Right lobe of liver (tissue), 6 donors: Measurements from ENCODE around the gene TTC28. TPM values are rescaled to one million over a fixed set of nuclear protein-coding genes. Genes with fewer than 3 reads are reported as not detected.

Experiments used
- ATAC-seq, 4 donors: fragments of 200-7000 bp; cut with Tn5 transposase; one replicate each; pipeline ENCODE4 v1.9.1; 2020; ENCODE audit warnings: mild to moderate bottlenecking in 4 of 4, moderate library complexity in 4 of 4
- DNase-seq, 3 donors: peaks; one replicate each; pipeline ENCODE4 v3.0.0-alpha.2; 2020
- H3K27ac ChIP-seq, 3 donors: fragments of 200-600 bp; one replicate each; pipeline ENCODE4 v1.8.0; 2022
- H3K27me3 ChIP-seq, 2 donors: fragments of 200-600 bp; one replicate each; pipeline ENCODE4 v1.8.0; 2022
- H3K36me3 ChIP-seq, 4 donors: fragments of 200-600 bp; sonication (generic) in 1 of 4; one replicate each; pipeline versions ENCODE4 v1.5.1 to v1.8.0; 2017 to 2022; ENCODE audit warnings: control low read depth in 1 of 4
- H3K4me1 ChIP-seq, 4 donors: fragments of 200-600 bp; sonication (generic) in 1 of 4; one replicate each; pipeline versions ENCODE4 v1.5.1 to v1.8.0; 2017 to 2022; ENCODE audit warnings: control low read depth in 1 of 4
- H3K4me3 ChIP-seq, 3 donors: fragments of 200-600 bp; one replicate each; pipeline ENCODE4 v1.8.0; 2022
- H3K9me3 ChIP-seq, 4 donors: fragments of 200-600 bp; sonication (generic) in 1 of 4; one replicate each; pipeline versions ENCODE4 v1.5.1 to v1.8.0; 2017 to 2022; ENCODE audit warnings: control low read depth in 1 of 4
- POLR2A ChIP-seq: fragments of 450-650 bp; IDR thresholded peaks from one replicate; pipeline ENCODE4 v1.6.1; 2017; ENCODE audit warnings: antibody characterized with exemption, mild to moderate bottlenecking
- WGBS: methylation state at CpG from one replicate; pipeline ENCODE4 v1.1.6; 2018; ENCODE audit warnings: low coverage, low lambda C conversion rate; ENCODE audit not compliant: insufficient coverage; ENCODE audit errors: missing lambda C conversion rate; 5-methylcytosine and 5-hydroxymethylcytosine counted together
- intact Hi-C, 2 donors: fragments of 100-400 bp; cut with DNase I; formaldehyde crosslinking; loops; one replicate each; pipeline versions ENCODE4 v1.11.2 to v1.14.1; 2022
- total RNA-seq, 6 experiments: library from RNA; depleted of rRNA in 2 of 6; stranded (reverse); fragments of >200 nt in 2 of 6; fragmentation: NEBNext Ultra II Directional in 3 of 6; extraction: Animal tissue kit (Norgen Biotek cat#: 25700) in 3 of 6; gene quantifications; one replicate each; pipeline versions ENCODE4 v1.1.0 to v1.2.4, GENCODE V29; 2016 to 2023
- TF ChIP-seq, protein P1 (sequence below), 4 donors: fragments of 200-600 bp in 3 of 4; fragments of 450-650 bp in 1 of 4; IDR thresholded peaks; one replicate each; pipeline versions ENCODE4 v1.5.1 to v1.8.0; 2016 to 2022; ENCODE audit warnings: antibody characterized with exemption in 4 of 4, mild to moderate bottlenecking in 2 of 4
- donor health status: DM: no; HTN: yes; CAD: no.
- donor health status: DM: no; HTN: no; CAD: no.
- donor health status: DM: no; HTN: no; CAD: no.
- donor health status: DM: no; HTN: yes; CAD: no.
- donor health status: DM: no; HTN: yes; CAD: no.

Gene TTC28
- total RNA-seq, 6 experiments from 2014 or later, result 9.4 to 38.3 (median 15.0) TPM

GRCh38 chr22:28395520-28395919 lies 284.1 kb downstream of the TTC28 start:
- DNase-seq, result no peak
- peak overlapping the region in 1 of 3 donors; percentile 51 for H3K27ac ChIP-seq
- intact Hi-C loops, result no loop called here
- ATAC-seq, result no peak
- H3K27me3 ChIP-seq, result no peaks in the 10 kb centered on the region
- 65% methylated on average over 4 of the region's 4 CpGs for WGBS
- H3K36me3 ChIP-seq, result no peaks in the 10 kb centered on the region
- no peaks in the 10 kb centered on the region for H3K9me3 ChIP-seq
- peaks cover 0 to 28% (median 11%) of the 10 kb centered on the region in 4 donors for H3K4me1 ChIP-seq
- no peak overlapping the region for H3K4me3 ChIP-seq
- no peak for TF ChIP-seq POLR2A

- intact Hi-C loops, result no loop called here
- Histone ChIP-seq H3K27me3 (no peaks in the 10 kb centered on the region), H3K9me3 (no peaks in the 10 kb centered on the region), H3K4me3 (no peak overlapping the region), H3K27ac (no peak overlapping the region), H3K36me3 (no peaks in the 10 kb centered on the region), H3K4me1 (peaks cover 0 to 28% (median 11%) of the 10 kb centered on the region in 4 donors)
- TF ChIP-seq POLR2A, result no peak
- TF ChIP-seq, protein P1, sequence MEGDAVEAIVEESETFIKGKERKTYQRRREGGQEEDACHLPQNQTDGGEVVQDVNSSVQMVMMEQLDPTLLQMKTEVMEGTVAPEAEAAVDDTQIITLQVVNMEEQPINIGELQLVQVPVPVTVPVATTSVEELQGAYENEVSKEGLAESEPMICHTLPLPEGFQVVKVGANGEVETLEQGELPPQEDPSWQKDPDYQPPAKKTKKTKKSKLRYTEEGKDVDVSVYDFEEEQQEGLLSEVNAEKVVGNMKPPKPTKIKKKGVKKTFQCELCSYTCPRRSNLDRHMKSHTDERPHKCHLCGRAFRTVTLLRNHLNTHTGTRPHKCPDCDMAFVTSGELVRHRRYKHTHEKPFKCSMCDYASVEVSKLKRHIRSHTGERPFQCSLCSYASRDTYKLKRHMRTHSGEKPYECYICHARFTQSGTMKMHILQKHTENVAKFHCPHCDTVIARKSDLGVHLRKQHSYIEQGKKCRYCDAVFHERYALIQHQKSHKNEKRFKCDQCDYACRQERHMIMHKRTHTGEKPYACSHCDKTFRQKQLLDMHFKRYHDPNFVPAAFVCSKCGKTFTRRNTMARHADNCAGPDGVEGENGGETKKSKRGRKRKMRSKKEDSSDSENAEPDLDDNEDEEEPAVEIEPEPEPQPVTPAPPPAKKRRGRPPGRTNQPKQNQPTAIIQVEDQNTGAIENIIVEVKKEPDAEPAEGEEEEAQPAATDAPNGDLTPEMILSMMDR (IDR thresholded peaks at IDR 0.05), result no peak
- WGBS, result 81% methylated on average over 2 of the region's 2 CpGs
- DNase-seq, result no peak
- no peak for ATAC-seq
Observed at GRCh38 chr22:28394513-28395110, 285.0 kb downstream of the TTC28 start.

DNA sequence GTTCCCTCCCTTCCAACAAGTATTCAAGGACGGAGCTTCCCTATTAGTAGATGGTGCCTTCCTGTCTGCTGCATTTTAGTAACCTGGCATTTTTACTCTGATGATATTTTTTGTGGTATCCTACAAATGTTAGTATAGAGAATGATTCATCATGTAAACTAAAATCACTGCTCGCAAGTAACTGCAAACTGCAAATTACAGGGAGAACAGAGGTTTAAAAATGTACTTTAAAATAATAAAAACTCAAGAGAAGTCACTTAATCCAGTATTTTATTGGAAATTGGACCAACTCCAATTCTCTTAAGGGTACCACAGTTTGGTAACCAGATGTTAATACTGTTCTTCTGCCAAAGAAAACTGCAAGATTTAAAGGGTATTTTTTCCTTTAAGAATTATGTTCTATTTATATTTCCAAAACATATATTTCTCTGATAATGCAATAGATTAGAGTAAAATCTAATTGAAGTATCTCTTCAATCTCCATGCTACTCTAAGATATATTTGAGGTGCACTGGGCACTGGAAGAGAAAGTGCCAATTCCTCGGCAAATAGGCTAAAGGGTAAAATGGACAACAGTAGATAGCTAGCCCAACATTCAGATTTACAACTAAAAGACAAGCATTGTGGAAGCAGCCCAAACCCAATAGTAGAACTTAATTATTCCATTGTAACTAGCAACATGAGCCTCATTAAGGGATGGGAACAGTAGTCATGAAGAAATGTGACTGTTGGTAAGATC lies 298.0 kb downstream of the TTC28 start:
- no peaks in the 10 kb centered on the region for H3K9me3 ChIP-seq
- H3K27ac ChIP-seq, result no peak overlapping the region
- peaks cover 0 to 30% (median 6%) of the 10 kb centered on the region in 4 donors for H3K4me1 ChIP-seq
- no peak for DNase-seq
- no peak overlapping the region for H3K4me3 ChIP-seq
- no peak for TF ChIP-seq POLR2A
- TF ChIP-seq, protein P1 (IDR thresholded peaks at IDR 0.05), result no peak
- intact Hi-C loops, result no loop called here
- ATAC-seq, result no peak
- no peaks in the 10 kb centered on the region for H3K36me3 ChIP-seq
- H3K27me3 ChIP-seq, result no peaks in the 10 kb centered on the region
- 84% methylated on average over 3 of the region's 3 CpGs for WGBS

GRCh38 chr22:28379951-28380350 lies 299.7 kb downstream of the TTC28 start:
- no peak overlapping the region for H3K27ac ChIP-seq
- no peaks in the 10 kb centered on the region for H3K27me3 ChIP-seq
- intact Hi-C loops, result no loop called here
- TF ChIP-seq, protein P1 (IDR thresholded peaks at IDR 0.05), result no peak
- no peak for TF ChIP-seq POLR2A
- 37% methylated on average over 4 of the region's 4 CpGs for WGBS
- ATAC-seq (no peak), DNase-seq (no peak)
- no peaks in the 10 kb centered on the region for H3K36me3 ChIP-seq
- H3K4me3 ChIP-seq, result no peak overlapping the region
- peaks cover 0 to 44% (median 12%) of the 10 kb centered on the region in 4 donors for H3K4me1 ChIP-seq
- H3K9me3 ChIP-seq, result no peaks in the 10 kb centered on the region

- no peaks in the 10 kb centered on the region for H3K9me3 ChIP-seq
- peaks cover 0 to 44% (median 12%) of the 10 kb centered on the region in 4 donors for H3K4me1 ChIP-seq
- no peaks in the 10 kb centered on the region for H3K27me3 ChIP-seq
- no peaks in the 10 kb centered on the region for H3K36me3 ChIP-seq
- H3K27ac ChIP-seq, result no peak overlapping the region
- ATAC-seq, result peak; percentile 75 to 81 (median 78)
- no peak overlapping the region for H3K4me3 ChIP-seq
- intact Hi-C loops, result no loop called here
- TF ChIP-seq POLR2A, result no peak
- TF ChIP-seq, protein P1 (IDR thresholded peaks at IDR 0.05), result no peak
- no peak for DNase-seq
Observed at GRCh38 chr22:28379075-28379779, 300.4 kb downstream of the TTC28 start.
